ENCODE measurements around the gene EPG5. TPM values are rescaled to one million over a fixed set of nuclear protein-coding genes. Genes with fewer than 3 reads are reported as not detected.

Gene EPG5
- polyA plus RNA-seq, 1 of the 3 experiments (the other 2 are of a cell fraction), result 13.6 TPM

- no peak for DNase-seq
- TF ChIP-seq ELF1 (IDR thresholded peaks at IDR 0.05) (no peak), IRF3 (IDR thresholded peaks at IDR 0.05; ENCODE audit: low read depth, low read length) (no peak), FOSL2 (IDR thresholded peaks at IDR 0.05; ENCODE audit: borderline replicate concordance, low read depth) (no peak), FOXM1 (IDR thresholded peaks at IDR 0.05; ENCODE audit: low read depth) (no peak), USF2 (IDR thresholded peaks at IDR 0.05; ENCODE audit: borderline replicate concordance, low read depth, low read length) (no peak), GATA2 (CRISPR knock-in tag; IDR thresholded peaks at IDR 0.05) (no peak)
- H3K79me2 ChIP-seq (ENCODE audit: insufficient read depth), result no peaks in the 10 kb centered on the region; the same call in 1 of the 2 replicates
- no peak overlapping the region for H3K27ac ChIP-seq (ENCODE audit: low read depth in 2 of 2, low read length in 1 of 2)
- H3K9me3 ChIP-seq, result no peaks in the 10 kb centered on the region
- H3K4me2 ChIP-seq, result no peak overlapping the region
- no peak overlapping the region for H3K4me3 ChIP-seq (ENCODE audit: low read depth in 2 of 2, low read length in 1 of 2)
- no peak overlapping the region for H3K9ac ChIP-seq
- no peaks in the 10 kb centered on the region for H3K9me2 ChIP-seq
- H3K27me3 ChIP-seq (ENCODE audit: insufficient read depth), result no peaks in the 10 kb centered on the region
- ChIA-PET POLR2A (no interaction called here), CTCF (interaction anchor here (1.5 to 4.2 kb wide), 3 partner anchors 9 to 250 kb away, joined by 3 to 30 read pairs (median 3); no protein-coding TSS in a partner anchor)
- H4K20me1 ChIP-seq (ENCODE audit: insufficient read depth), result no peaks in the 10 kb centered on the region
- H2AFZ ChIP-seq (ENCODE audit: low read depth), result no peak overlapping the region
- H3K4me1 ChIP-seq (ENCODE audit: control insufficient read depth in 1 of 2, insufficient read depth in 2 of 2, low read depth in 1 of 2, low read length in 1 of 2), result peaks cover 0 to 5% of the 10 kb centered on the region in 2 experiments; a peak in 2 of 4 replicates
- 70% methylated on average over 6 of the region's 7 CpGs for WGBS (ENCODE audit: low lambda C conversion rate)
- H3F3A ChIP-seq (replicated peaks; ENCODE audit: insufficient read depth), result no peaks in the 10 kb centered on the region
- H3K36me3 ChIP-seq (replicated peaks in 1 of 2; ENCODE audit: control insufficient read depth in 1 of 2, insufficient read depth in 2 of 2, low read length in 1 of 2), result peaks cover 43 to 87% of the 10 kb centered on the region in 2 experiments
These were observed 96.7 kb downstream of the EPG5 start for GRCh38 chr18:45870419-45870818.

GRCh38 chr18:45865466-45865865 is 101.7 kb downstream of the EPG5 start:
- H3K4me1 ChIP-seq (ENCODE audit: control insufficient read depth in 1 of 2, insufficient read depth in 2 of 2, low read depth in 1 of 2, low read length in 1 of 2), result peaks cover 0 to 5% of the 10 kb centered on the region in 2 experiments; a peak in 2 of 4 replicates
- 100% methylated on average over 5 of the region's 5 CpGs for WGBS (ENCODE audit: low lambda C conversion rate)
- H3K36me3 ChIP-seq (replicated peaks in 1 of 2; ENCODE audit: control insufficient read depth in 1 of 2, insufficient read depth in 2 of 2, low read length in 1 of 2), result peaks cover 68 to 88% of the 10 kb centered on the region in 2 experiments
- H3K4me2 ChIP-seq, result no peak overlapping the region
- H3K9me3 ChIP-seq, result peaks cover 5% of the 10 kb centered on the region; the same call in 1 of the 2 replicates
- H3K9ac ChIP-seq, result no peak overlapping the region
- no peaks in the 10 kb centered on the region for H3K79me2 ChIP-seq (ENCODE audit: insufficient read depth)
- no peaks in the 10 kb centered on the region for H3K27me3 ChIP-seq (ENCODE audit: insufficient read depth)
- H3K9me2 ChIP-seq, result no peaks in the 10 kb centered on the region
- ChIA-PET CTCF (interaction anchor here (1.3 to 1.5 kb wide), 2 partner anchors 15 to 211 kb away, joined by 4 read pairs; no protein-coding TSS in a partner anchor), POLR2A (no interaction called here)
- H3F3A ChIP-seq (replicated peaks; ENCODE audit: insufficient read depth), result peaks cover 9% of the 10 kb centered on the region
- TF ChIP-seq YY1 (IDR thresholded peaks at IDR 0.05; ENCODE audit: low read depth), result no peak
- TF ChIP-seq TEAD4 (IDR thresholded peaks at IDR 0.05; ENCODE audit: borderline replicate concordance, insufficient read depth), result no peak
- no peak for TF ChIP-seq ELF1 (IDR thresholded peaks at IDR 0.05)
- no peak for TF ChIP-seq ZBTB33 (IDR thresholded peaks at IDR 0.05; ENCODE audit: borderline replicate concordance, low read depth)
- no peak overlapping the region for H3K27ac ChIP-seq (ENCODE audit: low read depth in 2 of 2, low read length in 1 of 2)
- no peak overlapping the region for H3K4me3 ChIP-seq (ENCODE audit: low read depth in 2 of 2, low read length in 1 of 2)
- H2AFZ ChIP-seq (ENCODE audit: low read depth), result no peak overlapping the region
- no peaks in the 10 kb centered on the region for H4K20me1 ChIP-seq (ENCODE audit: insufficient read depth)
- DNase-seq, result no peak

Measured in SK-N-SH (cell line).